Thoracic aorta (tissue), 2 donors: Measurements from ENCODE around the gene PVALEF. TPM values are rescaled to one million over a fixed set of nuclear protein-coding genes. Genes with fewer than 3 reads are reported as not detected.

Experiments
- ATAC-seq: fragments of 150-250 bp; one replicate; pipeline ENCODE4 v1.8.0; 2017; ENCODE audit warnings: low read depth; ENCODE audit not compliant: insufficient number of reproducible peaks, low FRiP score
- DNase-seq: peaks from one replicate; pipeline ENCODE4 v3.0.0-alpha.2; 2020; ENCODE audit warnings: low spot score
- H3K27ac ChIP-seq, 2 donors: fragments of 200-600 bp; sonication (generic); 1 replicate in 1 of 2; 2 replicates in 1 of 2; pipeline ENCODE4 v1.5.1; 2016; ENCODE audit warnings: mild to moderate bottlenecking in 2 of 2, moderate library complexity in 2 of 2
- H3K27me3 ChIP-seq: fragments of 200-600 bp; sonication (generic); replicated peaks from 2 replicates; pipeline ENCODE4 v1.6.0; 2016; ENCODE audit warnings: mild to moderate bottlenecking; ENCODE audit not compliant: insufficient read depth
- H3K36me3 ChIP-seq: fragments of 200-600 bp; sonication (generic); one replicate; pipeline ENCODE4 v1.5.1; 2016
- H3K4me1 ChIP-seq, 2 donors: fragments of 200-600 bp; sonication (generic); 1 replicate in 1 of 2; 2 replicates in 1 of 2; pipeline versions ENCODE4 v1.5.1 to v1.6.0; 2016; ENCODE audit warnings: low read depth in 2 of 2, mild to moderate bottlenecking in 1 of 2; ENCODE audit not compliant: control insufficient read depth in 1 of 2
- H3K4me3 ChIP-seq: fragments of 200-600 bp; sonication (generic); 2 replicates; pipeline ENCODE4 v1.5.1; 2016; ENCODE audit warnings: mild to moderate bottlenecking
- H3K9me3 ChIP-seq: fragments of 200-600 bp; sonication (generic); 2 replicates; pipeline ENCODE4 v1.5.1; 2016
- total RNA-seq, 2 donors: library from RNA; depleted of rRNA; stranded (reverse); fragments of >200 nt; gene quantifications; one replicate each; pipeline versions ENCODE4 v1.1.0 to v1.2.3, GENCODE V29; 2016
- TF ChIP-seq, protein P1 (sequence below): fragments of 200-600 bp; sonication (generic); IDR thresholded peaks from one replicate; pipeline ENCODE4 v1.5.1; 2019; ENCODE audit warnings: antibody characterized with exemption

PVALEF gene
- total RNA-seq, 2 donors from 2014 or later = not detected

DNA sequence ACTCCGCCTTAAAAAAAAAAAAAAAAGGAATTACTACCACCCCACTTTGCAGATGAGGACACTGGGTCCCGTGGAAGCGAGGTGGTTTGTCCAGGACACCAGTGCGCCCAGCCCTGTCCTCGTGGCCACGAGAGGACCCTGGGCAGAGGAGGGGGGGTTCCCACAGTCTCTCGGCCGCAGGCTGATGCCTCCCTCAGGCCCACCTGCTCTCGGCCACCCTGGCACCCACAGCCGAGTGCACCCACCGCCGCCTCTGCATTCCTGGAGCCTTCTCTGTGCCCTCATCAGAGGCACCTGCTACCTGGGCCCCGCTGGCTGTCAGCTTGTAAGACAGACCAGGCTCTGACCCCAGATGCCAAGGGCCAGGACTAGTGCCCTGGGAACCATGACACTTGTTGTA lies 28.1 kb upstream of the PVALEF start:
- TF ChIP-seq, protein P1, sequence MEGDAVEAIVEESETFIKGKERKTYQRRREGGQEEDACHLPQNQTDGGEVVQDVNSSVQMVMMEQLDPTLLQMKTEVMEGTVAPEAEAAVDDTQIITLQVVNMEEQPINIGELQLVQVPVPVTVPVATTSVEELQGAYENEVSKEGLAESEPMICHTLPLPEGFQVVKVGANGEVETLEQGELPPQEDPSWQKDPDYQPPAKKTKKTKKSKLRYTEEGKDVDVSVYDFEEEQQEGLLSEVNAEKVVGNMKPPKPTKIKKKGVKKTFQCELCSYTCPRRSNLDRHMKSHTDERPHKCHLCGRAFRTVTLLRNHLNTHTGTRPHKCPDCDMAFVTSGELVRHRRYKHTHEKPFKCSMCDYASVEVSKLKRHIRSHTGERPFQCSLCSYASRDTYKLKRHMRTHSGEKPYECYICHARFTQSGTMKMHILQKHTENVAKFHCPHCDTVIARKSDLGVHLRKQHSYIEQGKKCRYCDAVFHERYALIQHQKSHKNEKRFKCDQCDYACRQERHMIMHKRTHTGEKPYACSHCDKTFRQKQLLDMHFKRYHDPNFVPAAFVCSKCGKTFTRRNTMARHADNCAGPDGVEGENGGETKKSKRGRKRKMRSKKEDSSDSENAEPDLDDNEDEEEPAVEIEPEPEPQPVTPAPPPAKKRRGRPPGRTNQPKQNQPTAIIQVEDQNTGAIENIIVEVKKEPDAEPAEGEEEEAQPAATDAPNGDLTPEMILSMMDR = no peak
- no peaks in the 10 kb centered on the region for H3K9me3 ChIP-seq
- H3K4me1 ChIP-seq = no peaks in the 10 kb centered on the region
- no peak overlapping the region for H3K27ac ChIP-seq
- no peaks in the 10 kb centered on the region for H3K27me3 ChIP-seq
- DNase-seq (no peak), ATAC-seq (no peak)
- H3K36me3 ChIP-seq = no peaks in the 10 kb centered on the region
- no peak overlapping the region for H3K4me3 ChIP-seq

DNA sequence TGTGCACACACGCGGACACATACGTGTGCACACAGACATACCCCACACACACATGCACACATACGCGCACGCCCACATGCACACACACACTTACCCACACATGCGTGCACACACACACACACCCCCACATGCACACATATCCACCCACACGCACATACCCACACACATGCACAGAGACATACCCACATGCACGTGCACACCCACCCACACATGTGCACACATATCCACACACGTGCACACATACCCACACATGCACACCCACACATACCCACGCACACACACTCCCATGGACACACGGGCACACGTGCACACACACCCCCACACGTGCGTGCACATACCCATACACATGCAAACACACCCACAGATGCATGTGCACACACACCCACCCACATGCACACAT lies 27.2 kb upstream of the PVALEF start:
- ATAC-seq (no peak), DNase-seq (no peak)
- Histone ChIP-seq H3K4me1 (peaks cover 0 to 6% of the 10 kb centered on the region in 2 donors), H3K4me3 (no peak overlapping the region), H3K27ac (no peak overlapping the region), H3K9me3 (no peaks in the 10 kb centered on the region), H3K36me3 (no peaks in the 10 kb centered on the region), H3K27me3 (no peaks in the 10 kb centered on the region)
- TF ChIP-seq, protein P1 = no peak

DNA sequence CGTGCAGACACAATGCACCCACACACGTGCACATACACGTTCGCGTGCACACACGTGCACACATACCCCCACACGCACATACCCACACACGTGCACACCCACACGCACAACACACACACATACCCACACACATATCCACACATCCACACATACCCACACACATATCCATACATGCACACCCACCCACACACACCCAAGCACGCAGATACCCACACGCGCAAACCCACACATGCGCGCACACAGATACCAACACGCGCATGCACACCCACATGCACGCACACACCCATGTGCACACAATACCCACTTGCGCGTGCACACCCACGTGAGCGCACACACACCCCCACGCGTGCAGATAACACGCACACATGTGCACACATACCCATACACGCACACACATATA lies 26.8 kb upstream of the PVALEF start:
- no peaks in the 10 kb centered on the region for H3K36me3 ChIP-seq
- no peak overlapping the region for H3K27ac ChIP-seq
- no peaks in the 10 kb centered on the region for H3K9me3 ChIP-seq
- TF ChIP-seq, protein P1 = no peak
- no peak overlapping the region for H3K4me3 ChIP-seq
- no peaks in the 10 kb centered on the region for H3K27me3 ChIP-seq
- DNase-seq (no peak), ATAC-seq (no peak)
- peaks cover 0 to 6% of the 10 kb centered on the region in 2 donors for H3K4me1 ChIP-seq

DNA sequence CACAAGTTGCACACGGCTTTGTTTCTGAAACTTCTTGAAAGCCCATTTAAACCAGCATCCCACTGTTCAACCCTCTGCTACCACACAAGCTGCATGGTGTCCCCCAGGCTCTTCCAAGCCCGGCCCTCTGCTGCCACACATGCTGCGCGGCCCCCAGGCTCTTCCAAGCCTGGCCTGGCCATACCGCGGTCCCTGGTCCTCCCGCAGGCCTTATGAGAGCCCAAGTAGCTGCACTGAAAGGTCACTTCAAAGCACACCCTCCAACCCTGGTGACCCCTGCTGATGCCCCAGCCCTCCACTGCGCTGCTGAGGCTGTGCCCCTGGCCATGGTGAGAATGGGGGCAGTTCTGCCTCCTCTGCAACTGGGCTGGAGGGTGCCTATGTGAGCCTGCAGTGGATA lies 25.9 kb upstream of the PVALEF start:
- Histone ChIP-seq H3K27me3 (no peaks in the 10 kb centered on the region), H3K36me3 (no peaks in the 10 kb centered on the region), H3K27ac (no peak overlapping the region), H3K4me1 (peaks cover 0 to 6% of the 10 kb centered on the region in 2 donors), H3K9me3 (no peaks in the 10 kb centered on the region), H3K4me3 (no peak overlapping the region)
- ATAC-seq (no peak), DNase-seq (no peak)
- TF ChIP-seq, protein P1 = no peak

DNA sequence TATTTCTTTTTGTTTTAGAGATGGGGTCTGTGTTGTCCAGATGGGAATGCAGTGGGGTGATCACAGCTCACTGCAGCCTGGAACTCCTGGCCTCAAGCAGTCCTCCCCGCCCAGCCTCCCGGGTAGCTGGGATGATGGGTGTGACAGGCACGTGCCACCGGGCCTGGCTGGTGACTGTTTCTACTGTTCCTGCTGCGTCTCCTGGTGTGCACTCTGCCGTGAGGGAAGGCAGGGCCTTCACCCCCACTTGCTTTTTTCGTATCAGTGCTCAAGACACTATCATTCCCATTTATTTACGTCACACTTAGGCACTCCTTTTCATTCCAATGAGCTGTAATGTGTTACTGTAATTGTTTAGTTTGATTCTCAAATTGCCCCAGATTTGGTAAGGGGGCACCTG lies 25.3 kb upstream of the PVALEF start:
- no peaks in the 10 kb centered on the region for H3K36me3 ChIP-seq
- no peak overlapping the region for H3K4me3 ChIP-seq
- no peak overlapping the region for H3K27ac ChIP-seq
- TF ChIP-seq, protein P1 = no peak
- no peaks in the 10 kb centered on the region for H3K9me3 ChIP-seq
- peaks cover 0 to 6% of the 10 kb centered on the region in 2 donors for H3K4me1 ChIP-seq
- DNase-seq = no peak
- no peak for ATAC-seq
- no peaks in the 10 kb centered on the region for H3K27me3 ChIP-seq
